CD14-positive monocyte (primary cell): ENCODE data around the gene MEX3A. TPM values are rescaled to one million over a fixed set of nuclear protein-coding genes. Genes with fewer than 3 reads are reported as not detected.
"Not testable (repeated sequence)": the region's sequence is repeated elsewhere in the genome, so short reads cannot be mapped to it uniquely, and the experiment has no call there.

Experiments used
- DNase-seq, 3 donors: peaks; one replicate each; pipeline ENCODE4 v3.0.0-alpha.2; 2011 to 2022
- H2AFZ ChIP-seq: 2 replicates; pipeline ENCODE4 v1.6.0; 2012; ENCODE audit warnings: mild to moderate bottlenecking, low read depth, low read length, inconsistent platforms; ENCODE audit not compliant: insufficient read depth, poor library complexity, severe bottlenecking
- H3K27ac ChIP-seq, 2 donors: 1 replicate in 1 of 2; 2 replicates in 1 of 2; pipeline ENCODE4 v1.5.1; 2012 to 2013; ENCODE audit warnings: low read length in 2 of 2, control low read depth in 1 of 2, inconsistent platforms in 1 of 2, low read depth in 1 of 2, mild to moderate bottlenecking in 1 of 2
- H3K27me3 ChIP-seq, 2 donors: one replicate each; pipeline versions ENCODE4 v1.6.0 to v1.6.1; 2011 to 2013; ENCODE audit warnings: low read length in 2 of 2; ENCODE audit not compliant: control insufficient read depth in 2 of 2, insufficient read depth in 2 of 2
- H3K36me3 ChIP-seq, 2 donors: replicated peaks in 1 of 2; 1 replicate in 1 of 2; 2 replicates in 1 of 2; pipeline versions ENCODE4 v1.5.1 to v1.6.1; 2012 to 2013; ENCODE audit warnings: low read length in 2 of 2, control low read depth in 1 of 2, inconsistent platforms in 1 of 2, mild to moderate bottlenecking in 1 of 2; ENCODE audit not compliant: insufficient read depth in 2 of 2, control insufficient read depth in 1 of 2
- H3K4me1 ChIP-seq, 2 donors: 1 replicate in 1 of 2; 2 replicates in 1 of 2; pipeline versions ENCODE4 v1.5.1 to v1.6.1; 2012 to 2013; ENCODE audit warnings: low read length in 2 of 2, control low read depth in 1 of 2, inconsistent platforms in 1 of 2, mild to moderate bottlenecking in 1 of 2, moderate library complexity in 1 of 2; ENCODE audit not compliant: insufficient read depth in 2 of 2, control insufficient read depth in 1 of 2
- H3K4me2 ChIP-seq: replicated peaks from 2 replicates; pipeline ENCODE3; 2012; ENCODE audit warnings: low read length, moderate library complexity, mild to moderate bottlenecking; ENCODE audit not compliant: poor library complexity, severe bottlenecking; ENCODE audit errors: extremely low read depth
- H3K4me3 ChIP-seq, 3 experiments: fragments of 200-600 bp in 1 of 3; sonication (generic) in 1 of 3; replicated peaks in 1 of 3; 1 replicate in 2 of 3; 2 replicates in 1 of 3; pipeline ENCODE4 v1.5.1; 2011 to 2013; ENCODE audit warnings: low read length in 3 of 3, mild to moderate bottlenecking in 3 of 3, control low read depth in 2 of 3, low read depth in 2 of 3, inconsistent platforms in 1 of 3, moderate library complexity in 1 of 3
- H3K79me2 ChIP-seq: 2 replicates; pipeline ENCODE4 v1.6.0; 2012; ENCODE audit warnings: mild to moderate bottlenecking, control low read depth, inconsistent platforms, low read length, moderate library complexity; ENCODE audit not compliant: insufficient read depth
- H3K9ac ChIP-seq: 2 replicates; pipeline ENCODE4 v1.6.0; 2017; ENCODE audit warnings: low read length, mild to moderate bottlenecking; ENCODE audit not compliant: insufficient read depth, poor library complexity, severe bottlenecking
- H3K9me3 ChIP-seq, 2 donors: replicated peaks in 1 of 2; 1 replicate in 1 of 2; 2 replicates in 1 of 2; pipeline versions ENCODE4 v1.5.1 to v1.6.1; 2012 to 2013; ENCODE audit warnings: low read length in 2 of 2, control low read depth in 1 of 2; ENCODE audit not compliant: control insufficient read depth in 1 of 2, insufficient read depth in 1 of 2
- H4K20me1 ChIP-seq: 2 replicates; pipeline ENCODE4 v1.6.0; 2012; ENCODE audit warnings: mild to moderate bottlenecking, low read length, control low read depth, moderate library complexity; ENCODE audit not compliant: insufficient read depth
- H3K27ac Mint-ChIP-seq, 7 donors: one replicate each; pipeline ENCODE4 v1.8.0; 2020; ENCODE audit warnings: mild to moderate bottlenecking in 7 of 7, mixed read lengths in 7 of 7, moderate library complexity in 6 of 7, inconsistent platforms in 2 of 7
- H3K27me3 Mint-ChIP-seq, 3 donors: one replicate each; pipeline ENCODE4 v1.8.0; 2021 to 2022; ENCODE audit warnings: low read depth in 3 of 3, mild to moderate bottlenecking in 3 of 3, mixed read lengths in 3 of 3, moderate library complexity in 3 of 3, inconsistent platforms in 1 of 3
- H3K36me3 Mint-ChIP-seq, 2 donors: one replicate each; pipeline ENCODE4 v1.8.0; 2020; ENCODE audit warnings: mixed read lengths in 2 of 2, inconsistent platforms in 1 of 2, mild to moderate bottlenecking in 1 of 2
- H3K4me1 Mint-ChIP-seq: one replicate; pipeline ENCODE4 v1.8.0; 2020; ENCODE audit warnings: mild to moderate bottlenecking, mixed read lengths
- H3K4me3 Mint-ChIP-seq, 2 donors: one replicate each; pipeline ENCODE4 v1.8.0; 2020; ENCODE audit warnings: mild to moderate bottlenecking in 2 of 2, mixed read lengths in 2 of 2, moderate library complexity in 1 of 2
- H3K9me3 Mint-ChIP-seq, 7 donors: one replicate each; pipeline ENCODE4 v1.8.0; 2020 to 2022; ENCODE audit warnings: mixed read lengths in 7 of 7, mild to moderate bottlenecking in 6 of 7, moderate library complexity in 6 of 7, inconsistent platforms in 2 of 7
- CTCF ChIP-seq: fragments of 200-600 bp; IDR thresholded peaks from one replicate; pipeline ENCODE4 v1.8.0; 2022; ENCODE audit warnings: antibody characterized with exemption, mild to moderate bottlenecking
- WGBS: methylation state at CpG from one replicate; pipeline ENCODE4 v1.1.5; 2013; ENCODE audit warnings: missing lambda C conversion rate; ENCODE audit not compliant: insufficient coverage; 5-methylcytosine and 5-hydroxymethylcytosine counted together
- intact Hi-C, 2 donors: fragments of 100-400 bp; cut with micrococcal nuclease; formaldehyde crosslinking; loops; one replicate each; pipeline versions ENCODE4 v1.15.0 to v1.15.1; 2023
- polyA plus RNA-seq, 3 donors: library from polyadenylated mRNA; depleted of rRNA in 1 of 3; unstranded in 2 of 3; stranded (reverse) in 1 of 3; fragments of 300-500 nt in 2 of 3; fragments of >200 nt in 1 of 3; fragmentation: Illumina TruSeq in 2 of 3; gene quantifications; 1 replicate in 2 of 3; 2 replicates in 1 of 3; pipeline ENCODE4 v1.2.3, GENCODE V29; 2012 to 2021

The MEX3A gene
- polyA plus RNA-seq, 3 donors, result not detected

GRCh38 chr1:156126043-156126629 lies 43.9 kb upstream of the MEX3A start:
- H3K27me3 ChIP-seq, result peaks cover 50 to 90% of the 10 kb centered on the region in 2 donors
- Mint-ChIP-seq H3K4me3 (peak overlapping the region; percentile 43 to 75), H3K36me3 (peaks cover 10 to 25% of the 10 kb centered on the region in 2 donors), H3K27me3 (peaks cover 81 to 97% (median 89%) of the 10 kb centered on the region in 3 donors), H3K4me1 (peaks cover 76% of the 10 kb centered on the region), H3K27ac (peak overlapping the region; percentile 86 to 99 (median 96)), H3K9me3 (peaks cover 0 to 18% (median 7%) of the 10 kb centered on the region in 7 donors)
- WGBS, result 0% methylated on average over 8 of the region's 11 CpGs
- H2AFZ ChIP-seq, result no peak overlapping the region
- H4K20me1 ChIP-seq, result peaks cover 30% of the 10 kb centered on the region
- H3K27ac ChIP-seq, result peak overlapping the region; percentile 68 to 88
- H3K4me3 ChIP-seq, result peak overlapping the region in 1 of 3 experiments; percentile 14
- no peaks in the 10 kb centered on the region for H3K36me3 ChIP-seq
- intact Hi-C loops, result loop anchor here in 1 of 2 donors (2.0 kb wide), 1 partner anchor 29 kb away; no protein-coding TSS in a partner anchor
- H3K9ac ChIP-seq, result peak overlapping the region; percentile 79
- no peaks in the 10 kb centered on the region for H3K79me2 ChIP-seq
- peak overlapping the region; percentile 34 for H3K4me2 ChIP-seq
- peaks cover 3 to 11% of the 10 kb centered on the region in 2 donors for H3K9me3 ChIP-seq
- TF ChIP-seq CTCF, result peak; percentile 57
- peaks cover 63 to 73% of the 10 kb centered on the region in 2 donors for H3K4me1 ChIP-seq
- peak; percentile 97 to 99 (median 98) for DNase-seq

GRCh38 chr1:156125544-156125943 lies 43.3 kb upstream of the MEX3A start:
- Mint-ChIP-seq H3K27me3 (peaks cover 82 to 97% (median 90%) of the 10 kb centered on the region in 3 donors), H3K4me3 (peak overlapping the region; percentile 45 to 87), H3K9me3 (peaks cover 0 to 22% (median 7%) of the 10 kb centered on the region in 7 donors), H3K36me3 (peaks cover 10 to 25% of the 10 kb centered on the region in 2 donors), H3K4me1 (peaks cover 78% of the 10 kb centered on the region), H3K27ac (peak overlapping the region; percentile 60 to 94 (median 90))
- H3K79me2 ChIP-seq, H3K4me3 ChIP-seq, H3K27ac ChIP-seq, DNase-seq, intact Hi-C loops, H2AFZ ChIP-seq, H3K9ac ChIP-seq, H3K4me2 ChIP-seq, H3K36me3 ChIP-seq: not testable (repeated sequence)
- peaks cover 33% of the 10 kb centered on the region for H4K20me1 ChIP-seq
- peaks cover 56 to 93% of the 10 kb centered on the region in 2 donors for H3K27me3 ChIP-seq
- peaks cover 3 to 11% of the 10 kb centered on the region in 2 donors for H3K9me3 ChIP-seq
- peaks cover 66 to 76% of the 10 kb centered on the region in 2 donors for H3K4me1 ChIP-seq
- 98% methylated on average over 8 of the region's 10 CpGs for WGBS
